ENCODE results near the gene ARF1.

ARF1 gene

GRCh38 chr1:228062812-228063211, 19.7 kb upstream of the ARF1 start:
- no peak for TF ChIP-seq MAX (IDR thresholded peaks at IDR 0.05; ENCODE audit: low read depth, low read length)
- no peak for TF ChIP-seq MYC (IDR thresholded peaks at IDR 0.05; ENCODE audit: low read depth, low read length)
- no peak for TF ChIP-seq POLR2A (IDR thresholded peaks at IDR 0.05; ENCODE audit: extremely low read depth, insufficient read length)
- no peak for TF ChIP-seq CTCF (IDR thresholded peaks at IDR 0.05; ENCODE audit: low read depth, low read length)
- no peak overlapping the region for H3K4me3 ChIP-seq (ENCODE audit: low read depth, low read length)
- DNase-seq (ENCODE audit: low read depth): no peak

- TF ChIP-seq CTCF (IDR thresholded peaks at IDR 0.05; ENCODE audit: low read depth, low read length): no peak
- TF ChIP-seq POLR2A (IDR thresholded peaks at IDR 0.05; ENCODE audit: extremely low read depth, insufficient read length): no peak
- TF ChIP-seq MYC (IDR thresholded peaks at IDR 0.05; ENCODE audit: low read depth, low read length): no peak
- no peak for TF ChIP-seq MAX (IDR thresholded peaks at IDR 0.05; ENCODE audit: low read depth, low read length)
- no peak for DNase-seq (ENCODE audit: low read depth)
- no peak overlapping the region for H3K4me3 ChIP-seq (ENCODE audit: low read depth, low read length)
Observed at GRCh38 chr1:228063251-228064191, 19.0 kb upstream of the ARF1 start.

- TF ChIP-seq MYC (IDR thresholded peaks at IDR 0.05; ENCODE audit: low read depth, low read length) (no peak), CTCF (IDR thresholded peaks at IDR 0.05; ENCODE audit: low read depth, low read length) (no peak), POLR2A (IDR thresholded peaks at IDR 0.05; ENCODE audit: extremely low read depth, insufficient read length) (no peak), MAX (IDR thresholded peaks at IDR 0.05; ENCODE audit: low read depth, low read length) (no peak)
- DNase-seq (ENCODE audit: low read depth): no peak
- no peak overlapping the region for H3K4me3 ChIP-seq (ENCODE audit: low read depth, low read length)
Observed at GRCh38 chr1:228064296-228064695, 18.2 kb upstream of the ARF1 start.

- no peak for DNase-seq (ENCODE audit: low read depth)
- H3K4me3 ChIP-seq (ENCODE audit: low read depth, low read length): no peak overlapping the region
- TF ChIP-seq MYC (IDR thresholded peaks at IDR 0.05; ENCODE audit: low read depth, low read length) (no peak), MAX (IDR thresholded peaks at IDR 0.05; ENCODE audit: low read depth, low read length) (no peak), CTCF (IDR thresholded peaks at IDR 0.05; ENCODE audit: low read depth, low read length) (no peak), POLR2A (IDR thresholded peaks at IDR 0.05; ENCODE audit: extremely low read depth, insufficient read length) (no peak)
Observed at GRCh38 chr1:228064741-228065542, 17.6 kb upstream of the ARF1 start.

GRCh38 chr1:228065543-228066347, 16.8 kb upstream of the ARF1 start:
- no peak overlapping the region for H3K4me3 ChIP-seq (ENCODE audit: low read depth, low read length)
- no peak for DNase-seq (ENCODE audit: low read depth)
- TF ChIP-seq POLR2A (IDR thresholded peaks at IDR 0.05; ENCODE audit: extremely low read depth, insufficient read length) (no peak), CTCF (IDR thresholded peaks at IDR 0.05; ENCODE audit: low read depth, low read length) (no peak), MAX (IDR thresholded peaks at IDR 0.05; ENCODE audit: low read depth, low read length) (no peak), MYC (IDR thresholded peaks at IDR 0.05; ENCODE audit: low read depth, low read length) (no peak)

Measured in NB4 (cell line).